Fibroblast of the aortic adventitia (primary cell): ENCODE results near the gene TIMM9. TPM values are rescaled to one million over a fixed set of nuclear protein-coding genes. Genes with fewer than 3 reads are reported as not detected.

Experiments used
- DNase-seq: peaks from one replicate; pipeline ENCODE4 v3.0.0-alpha.2; 2010; ENCODE audit warnings: low read depth
- H3K4me3 ChIP-seq: 2 replicates; pipeline ENCODE4 v1.5.1; 2011; ENCODE audit warnings: low read depth, mild to moderate bottlenecking, control low read depth, low read length, moderate library complexity
- total RNA-seq: library from RNA; depleted of rRNA; stranded (reverse); fragments of >200 nt; gene quantifications from 2 replicates; pipeline ENCODE4 v1.2.3, GENCODE V29; 2012; ENCODE audit warnings: low replicate concordance
- TF ChIP-seq, protein P1 (sequence below): IDR thresholded peaks from 2 replicates; pipeline ENCODE4 v1.5.1; 2011; ENCODE audit warnings: mild to moderate bottlenecking, low read length, control low read depth, inconsistent platforms; ENCODE audit not compliant: insufficient read depth

Gene TIMM9
- total RNA-seq, 1 donor, result 44.4 TPM

DNA sequence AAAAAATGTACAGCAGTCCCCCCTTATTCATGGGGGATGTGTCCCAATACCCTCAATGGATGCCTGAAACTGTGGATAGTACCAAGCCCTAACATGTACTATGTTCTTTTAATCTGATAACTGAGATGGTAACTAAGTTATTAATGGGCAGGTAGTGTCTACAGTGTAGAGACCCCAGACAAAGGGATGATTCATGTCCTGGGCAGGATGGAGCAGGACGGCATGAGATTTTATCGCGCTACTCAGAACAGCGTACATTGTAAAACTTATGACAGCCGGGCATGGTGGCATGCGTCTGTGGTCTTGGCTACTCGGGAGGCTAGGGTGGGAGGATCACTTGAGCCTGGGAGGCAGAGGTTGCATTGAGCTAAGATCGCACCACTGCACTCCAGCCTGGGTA, 37.3 kb upstream of the TIMM9 start:
- TF ChIP-seq, protein P1, sequence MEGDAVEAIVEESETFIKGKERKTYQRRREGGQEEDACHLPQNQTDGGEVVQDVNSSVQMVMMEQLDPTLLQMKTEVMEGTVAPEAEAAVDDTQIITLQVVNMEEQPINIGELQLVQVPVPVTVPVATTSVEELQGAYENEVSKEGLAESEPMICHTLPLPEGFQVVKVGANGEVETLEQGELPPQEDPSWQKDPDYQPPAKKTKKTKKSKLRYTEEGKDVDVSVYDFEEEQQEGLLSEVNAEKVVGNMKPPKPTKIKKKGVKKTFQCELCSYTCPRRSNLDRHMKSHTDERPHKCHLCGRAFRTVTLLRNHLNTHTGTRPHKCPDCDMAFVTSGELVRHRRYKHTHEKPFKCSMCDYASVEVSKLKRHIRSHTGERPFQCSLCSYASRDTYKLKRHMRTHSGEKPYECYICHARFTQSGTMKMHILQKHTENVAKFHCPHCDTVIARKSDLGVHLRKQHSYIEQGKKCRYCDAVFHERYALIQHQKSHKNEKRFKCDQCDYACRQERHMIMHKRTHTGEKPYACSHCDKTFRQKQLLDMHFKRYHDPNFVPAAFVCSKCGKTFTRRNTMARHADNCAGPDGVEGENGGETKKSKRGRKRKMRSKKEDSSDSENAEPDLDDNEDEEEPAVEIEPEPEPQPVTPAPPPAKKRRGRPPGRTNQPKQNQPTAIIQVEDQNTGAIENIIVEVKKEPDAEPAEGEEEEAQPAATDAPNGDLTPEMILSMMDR, result no peak
- H3K4me3 ChIP-seq, result no peak overlapping the region
- DNase-seq, result no peak

- no peak for DNase-seq
- TF ChIP-seq, protein P1, result no peak
- H3K4me3 ChIP-seq, result no peak overlapping the region
Observed at GRCh38 chr14:58463147-58463546, 35.8 kb upstream of the TIMM9 start.

DNA sequence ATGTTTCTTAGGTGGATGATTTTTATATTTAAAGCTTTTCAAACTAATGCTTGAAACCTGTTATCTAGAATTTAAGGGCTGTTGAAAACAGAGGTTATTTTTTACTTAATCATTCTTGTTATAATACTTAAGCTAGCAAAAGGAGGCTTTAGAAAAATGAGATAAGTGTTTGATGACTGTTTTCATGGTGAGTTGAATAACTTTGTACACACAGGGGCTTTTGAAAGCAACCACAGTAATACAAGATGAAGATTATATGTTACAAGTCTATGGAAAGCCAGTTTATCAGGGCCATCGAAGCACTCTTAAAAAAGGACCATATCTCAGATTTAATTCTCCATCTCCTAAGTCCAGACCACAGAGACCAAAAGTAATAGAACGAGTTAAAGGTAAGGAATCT, 33.4 kb upstream of the TIMM9 start:
- no peak overlapping the region for H3K4me3 ChIP-seq
- TF ChIP-seq, protein P1, result no peak

GRCh38 chr14:58455593-58456265, 28.4 kb upstream of the TIMM9 start:
- DNase-seq, result peak; percentile 9
- TF ChIP-seq, protein P1, result no peak
- no peak overlapping the region for H3K4me3 ChIP-seq

More for the DNA sequence above, 33.4 kb upstream of the TIMM9 start:
- no peak for DNase-seq

- no peak for DNase-seq
- TF ChIP-seq, protein P1, result no peak
- no peak overlapping the region for H3K4me3 ChIP-seq
Observed at GRCh38 chr14:58444627-58445026, 17.3 kb upstream of the TIMM9 start.

- TF ChIP-seq, protein P1, result no peak
- H3K4me3 ChIP-seq, result no peak overlapping the region
- no peak for DNase-seq
Observed at GRCh38 chr14:58439476-58439875, 12.1 kb upstream of the TIMM9 start.

GRCh38 chr14:58430156-58430555, 2.8 kb upstream of the TIMM9 start:
- DNase-seq, result peak; percentile 62
- TF ChIP-seq, protein P1, result no peak
- H3K4me3 ChIP-seq, result no peak overlapping the region
